ENCODE results near the gene ZNF248.
A peak's percentile ranks its signal among the peaks of the same experiment; 100 is the strongest.
"Not testable (repeated sequence)": the region's sequence is repeated elsewhere in the genome, so short reads cannot be mapped to it uniquely, and the experiment has no call there.

The ZNF248 gene

DNA sequence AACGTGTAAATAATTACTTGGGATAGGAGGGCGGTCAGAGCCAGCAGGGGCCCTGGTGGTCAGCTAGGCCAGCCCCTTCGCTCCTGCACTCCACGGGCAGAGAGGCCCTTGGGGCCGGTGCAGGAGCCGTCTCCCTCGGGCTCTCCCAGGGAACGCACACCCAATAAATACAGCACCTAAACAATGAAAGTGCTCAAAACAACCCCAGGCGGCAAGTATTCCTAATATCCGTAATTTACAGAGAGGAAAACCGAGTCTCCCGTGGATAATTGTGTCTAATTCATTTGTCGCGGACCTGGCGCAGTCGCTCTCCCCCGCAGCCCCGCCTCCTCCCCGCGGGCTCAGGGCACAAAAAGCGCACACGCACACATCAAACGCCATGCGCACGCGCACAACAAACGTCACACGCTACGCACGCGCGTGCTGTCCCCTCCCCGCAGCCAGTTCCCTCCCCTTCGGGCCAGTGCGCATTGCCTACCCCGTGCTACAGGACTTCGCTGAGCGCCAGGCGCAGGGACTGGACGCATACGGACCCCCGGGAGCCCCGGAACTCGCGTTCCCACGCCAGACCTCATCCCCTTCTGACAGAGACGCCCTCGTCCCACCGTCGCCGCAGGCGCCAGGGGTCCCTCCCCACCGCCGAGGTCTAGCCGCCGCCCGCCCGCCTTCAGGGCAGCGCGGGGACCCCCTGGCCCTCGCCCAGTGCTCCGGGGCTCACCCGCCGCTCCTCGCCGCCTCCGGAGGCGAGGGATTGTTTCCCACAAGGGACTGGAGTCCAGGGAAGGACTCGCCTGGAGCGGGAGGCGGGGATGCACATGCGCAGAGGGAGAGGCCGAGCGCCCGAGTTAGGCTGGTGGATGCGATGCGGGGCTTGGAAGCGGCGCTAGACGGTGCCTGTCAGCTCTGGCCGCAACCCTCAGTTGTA lies at the start of gene ZNF248:
ZNF248 (minus strand) TSS at position 324 of the 925 bp plus-strand sequence. CDS start 1,300 bp downstream, outside the sequence.
- peak; percentile 98 for DNase-seq (ENCODE audit: low read depth)

DNA sequence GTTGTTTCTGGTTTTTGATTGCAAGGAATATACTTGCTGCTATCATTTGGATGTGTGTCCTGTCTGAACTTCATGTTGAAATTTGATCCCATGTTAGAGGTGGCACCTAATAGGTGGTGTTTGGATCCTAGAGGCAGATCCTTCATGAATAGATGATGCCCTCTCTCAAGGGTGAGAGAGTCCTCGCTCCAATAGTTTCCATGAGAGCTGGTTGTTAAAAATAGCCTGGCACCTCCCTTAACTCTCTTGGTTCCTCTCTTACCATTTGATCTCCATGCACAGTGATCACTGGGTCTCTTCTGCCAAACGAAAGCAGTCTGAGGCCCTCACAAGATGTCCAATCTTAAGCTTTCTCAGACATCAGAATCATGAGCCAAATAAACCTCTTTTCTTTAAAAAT lies 49.0 kb upstream of the ZNF248 start:
- no peak for DNase-seq (ENCODE audit: low read depth)

DNA sequence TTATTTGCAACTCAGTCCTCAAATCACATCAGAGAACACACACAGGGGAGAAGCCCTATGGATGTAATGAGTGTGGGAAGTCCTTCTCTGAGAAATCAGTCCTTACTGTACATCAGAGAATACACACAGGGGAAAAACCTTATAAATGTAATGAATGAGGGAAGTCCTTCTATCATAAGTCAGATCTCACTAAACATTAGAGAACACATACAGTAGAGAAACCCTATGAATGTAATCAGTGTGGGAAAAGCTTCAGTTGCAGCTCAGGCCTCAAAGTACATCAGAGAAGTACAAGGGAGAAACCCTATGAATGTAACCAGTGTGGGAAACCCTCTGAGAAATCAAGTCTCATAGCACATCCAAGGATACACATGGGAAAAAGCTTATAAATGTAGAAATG lies 39.0 kb upstream of the ZNF248 start:
- no peak for DNase-seq (ENCODE audit: low read depth)

DNA sequence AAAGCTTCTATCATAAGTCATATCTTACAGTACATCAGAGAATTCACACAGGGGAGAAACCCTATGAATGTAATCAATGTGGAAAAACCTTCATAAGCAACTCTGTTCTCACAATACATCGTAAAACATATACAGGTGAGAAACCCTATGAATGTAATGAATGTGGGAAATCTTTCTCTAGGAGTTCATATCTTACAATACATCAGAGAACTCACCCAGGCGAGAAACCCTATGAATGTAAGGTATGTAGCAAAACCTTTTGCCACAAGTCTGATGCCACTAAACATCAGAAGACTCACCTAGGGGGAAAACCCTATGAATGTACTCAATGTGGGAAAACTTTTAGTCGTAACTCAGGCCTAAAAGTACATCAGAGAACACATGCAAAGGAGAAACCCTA lies 38.3 kb upstream of the ZNF248 start:
- no peak for DNase-seq (ENCODE audit: low read depth)

DNA sequence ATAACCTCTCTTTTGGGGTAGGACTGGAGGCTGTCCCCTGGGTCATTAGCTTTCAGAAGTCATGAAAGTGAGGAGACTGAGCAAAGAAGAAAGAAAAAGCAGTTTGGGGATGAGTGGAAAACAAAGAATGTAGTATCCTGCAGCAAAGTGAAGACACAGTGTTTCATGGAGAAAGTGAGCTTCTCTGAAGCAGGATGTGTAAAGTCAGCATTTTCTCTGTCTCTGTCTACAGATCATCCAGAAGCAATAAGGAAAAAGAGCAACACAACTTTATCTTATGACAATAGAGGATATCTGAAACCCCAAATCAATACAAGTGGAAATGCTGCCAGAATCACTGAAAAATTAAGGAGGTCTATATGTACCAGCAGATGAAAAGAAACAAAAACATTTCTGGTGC lies 28.4 kb upstream of the ZNF248 start:
- no peak for DNase-seq (ENCODE audit: low read depth)

DNA sequence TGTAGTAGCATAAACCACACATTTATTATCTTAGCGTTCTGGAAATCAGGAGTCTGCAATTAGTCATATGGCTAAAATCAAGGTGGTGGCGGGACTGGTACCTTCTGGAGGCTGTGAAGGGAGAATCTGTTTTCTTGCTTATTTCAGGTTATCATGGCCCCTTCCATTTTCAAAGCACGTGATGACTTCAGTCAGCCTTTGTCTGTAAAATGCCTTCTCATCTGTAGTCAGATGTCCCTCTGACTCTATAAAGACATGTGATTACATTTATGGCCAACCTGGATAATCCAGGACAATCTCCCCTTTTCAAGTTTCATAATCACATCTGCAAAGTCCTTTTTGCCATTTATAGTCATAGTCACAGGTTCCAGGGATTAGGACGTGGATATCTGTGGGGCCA lies 15.5 kb upstream of the ZNF248 start:
- no peak for DNase-seq (ENCODE audit: low read depth)

DNA sequence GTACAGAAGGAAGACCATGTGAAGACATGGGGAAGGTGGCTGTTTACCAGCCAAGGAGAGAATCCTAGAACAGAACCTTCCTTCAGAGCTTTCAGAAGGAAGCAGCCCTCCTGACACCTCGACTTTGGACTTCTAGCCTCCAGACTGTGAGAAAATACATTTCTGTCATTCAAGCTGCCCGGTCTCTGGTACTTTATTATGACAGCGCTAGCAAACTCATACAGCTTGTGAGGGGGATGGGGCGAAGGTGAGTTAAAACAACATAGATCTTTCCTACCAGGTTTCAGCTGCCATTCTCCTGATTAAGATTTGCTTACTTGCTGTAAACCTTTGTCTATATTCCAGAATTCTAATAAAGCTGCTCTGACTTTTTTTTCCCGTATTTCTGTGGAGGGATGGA lies 14.9 kb upstream of the ZNF248 start:
- no peak for DNase-seq (ENCODE audit: low read depth)

DNA sequence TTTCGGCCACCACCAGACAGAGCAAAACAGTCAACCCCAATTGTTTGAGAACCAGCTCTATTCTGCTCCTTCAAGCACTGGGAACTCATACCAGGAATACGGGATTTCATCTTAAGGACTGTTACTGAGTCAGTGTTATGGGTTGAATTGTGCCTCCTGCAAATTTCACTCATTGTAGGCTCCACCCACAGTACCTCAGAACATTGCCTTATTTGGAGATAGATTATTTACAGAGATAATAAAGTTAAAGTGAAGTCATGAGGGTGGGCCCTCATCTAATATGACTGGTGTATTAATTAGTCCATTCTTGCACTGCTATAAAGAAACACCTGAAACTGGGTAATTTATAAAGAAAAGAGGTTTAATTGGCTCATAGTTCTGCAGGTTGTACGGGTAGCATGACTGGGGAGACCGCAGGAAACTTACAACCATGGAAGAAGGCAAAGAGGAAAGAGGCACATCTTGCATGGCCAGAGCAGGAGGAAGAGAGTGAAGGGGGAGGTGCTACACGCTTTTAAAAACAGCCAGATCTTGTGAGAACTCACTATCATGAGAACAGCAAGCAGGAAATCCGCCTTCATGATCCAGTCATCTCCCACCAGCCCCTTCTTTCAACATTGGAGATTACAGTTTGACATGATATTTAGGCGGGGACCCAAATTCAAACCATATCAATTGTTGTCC lies 14.3 kb upstream of the ZNF248 start:
- no peak for DNase-seq (ENCODE audit: low read depth)

DNA sequence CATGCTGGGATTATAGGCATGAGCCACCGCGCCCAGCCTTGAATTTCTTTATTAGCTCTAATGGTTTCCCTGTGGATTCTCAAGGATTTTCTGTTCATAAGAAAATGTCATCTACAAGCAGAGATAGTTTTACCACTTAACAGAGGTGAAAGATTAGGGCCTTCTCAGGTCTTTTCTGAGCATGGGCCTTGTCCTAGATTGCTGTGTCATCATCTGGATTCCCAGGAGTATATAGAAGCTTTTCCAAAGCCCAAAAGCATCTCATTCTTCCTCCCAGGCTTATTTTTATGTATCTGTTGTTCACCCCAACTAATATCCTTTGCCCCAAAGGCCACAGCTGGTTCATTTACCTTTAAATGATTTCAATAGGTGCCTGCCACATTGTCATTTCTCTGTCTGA lies 13.7 kb upstream of the ZNF248 start:
- DNase-seq (ENCODE audit: low read depth), result no peak

DNA sequence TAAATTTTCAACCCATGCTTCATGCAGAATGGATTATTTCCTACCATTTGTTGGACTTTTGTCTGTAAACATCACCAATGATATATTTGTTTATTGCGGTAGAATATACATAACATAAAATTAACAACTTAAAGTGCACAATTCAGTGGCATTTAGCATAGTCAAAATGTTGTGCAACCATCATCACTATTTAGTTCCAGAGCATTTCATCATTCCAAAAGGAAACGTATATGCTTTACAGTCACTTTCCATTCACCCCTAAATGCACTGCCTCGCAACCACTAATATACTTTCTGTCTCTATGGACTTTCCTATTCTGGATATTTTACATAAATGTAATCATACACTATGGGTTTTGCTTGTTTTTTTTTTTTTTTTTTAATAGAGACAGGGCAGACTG lies 11.4 kb upstream of the ZNF248 start:
- DNase-seq (ENCODE audit: low read depth), result no peak

DNA sequence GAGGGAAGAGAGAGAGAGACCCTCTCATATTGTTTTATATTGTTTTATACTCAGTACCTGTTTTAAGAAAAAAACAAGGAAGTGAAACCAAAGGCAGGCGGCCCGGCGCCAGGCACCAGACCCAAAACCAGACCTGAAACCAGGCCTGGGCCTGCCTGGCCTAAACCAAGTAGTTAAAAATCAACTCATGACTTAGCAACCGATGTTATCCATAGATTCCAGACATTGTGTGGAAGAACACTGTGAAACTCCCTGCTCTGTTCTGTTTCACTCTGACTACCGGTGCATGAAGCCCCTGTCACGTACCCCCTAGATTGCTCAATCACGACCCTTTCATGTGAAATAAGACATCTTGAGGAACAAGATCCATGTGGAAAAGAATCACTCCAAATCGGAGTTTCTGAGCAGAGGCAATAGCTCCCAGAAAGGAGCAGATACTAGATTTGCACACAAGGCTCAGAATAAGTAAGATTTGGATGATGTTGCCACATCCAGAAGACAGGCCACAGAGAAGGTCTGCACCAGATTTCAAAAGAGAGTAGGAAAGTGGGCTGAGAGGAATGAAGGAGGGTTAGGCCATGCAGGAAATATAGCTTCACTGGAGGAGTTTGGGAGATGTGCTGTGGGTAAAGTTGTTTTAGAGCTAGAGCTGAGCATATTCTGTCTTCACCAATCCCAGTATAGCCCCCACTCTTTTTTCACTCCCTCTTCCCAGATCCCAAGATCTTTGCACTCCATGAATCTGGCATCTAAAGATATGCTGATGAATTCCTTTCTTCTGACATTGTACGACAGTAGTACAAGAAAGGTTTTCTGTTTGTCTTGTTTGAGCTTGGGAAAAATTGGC lies 8.8 kb upstream of the ZNF248 start:
- no peak for DNase-seq (ENCODE audit: low read depth)

DNA sequence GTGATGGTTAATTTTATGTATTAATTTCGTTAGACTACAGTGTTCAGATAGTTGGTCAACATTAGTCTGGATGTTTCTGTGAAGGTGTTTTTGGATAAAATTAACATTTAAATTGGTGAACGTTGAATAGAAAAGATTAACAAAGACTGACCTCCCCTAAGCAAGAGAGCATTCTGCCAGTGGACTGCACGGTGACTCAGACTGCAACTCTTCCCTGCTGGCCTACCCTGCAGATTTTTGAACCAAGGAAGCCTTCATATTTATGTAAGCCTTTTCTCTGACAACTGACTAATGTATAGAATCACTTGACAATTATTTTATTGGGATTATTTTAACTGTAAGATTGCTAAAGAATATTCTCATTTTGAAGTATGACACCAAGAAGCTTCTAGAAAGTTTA lies 7.9 kb upstream of the ZNF248 start:
- no peak for DNase-seq (ENCODE audit: low read depth)

DNA sequence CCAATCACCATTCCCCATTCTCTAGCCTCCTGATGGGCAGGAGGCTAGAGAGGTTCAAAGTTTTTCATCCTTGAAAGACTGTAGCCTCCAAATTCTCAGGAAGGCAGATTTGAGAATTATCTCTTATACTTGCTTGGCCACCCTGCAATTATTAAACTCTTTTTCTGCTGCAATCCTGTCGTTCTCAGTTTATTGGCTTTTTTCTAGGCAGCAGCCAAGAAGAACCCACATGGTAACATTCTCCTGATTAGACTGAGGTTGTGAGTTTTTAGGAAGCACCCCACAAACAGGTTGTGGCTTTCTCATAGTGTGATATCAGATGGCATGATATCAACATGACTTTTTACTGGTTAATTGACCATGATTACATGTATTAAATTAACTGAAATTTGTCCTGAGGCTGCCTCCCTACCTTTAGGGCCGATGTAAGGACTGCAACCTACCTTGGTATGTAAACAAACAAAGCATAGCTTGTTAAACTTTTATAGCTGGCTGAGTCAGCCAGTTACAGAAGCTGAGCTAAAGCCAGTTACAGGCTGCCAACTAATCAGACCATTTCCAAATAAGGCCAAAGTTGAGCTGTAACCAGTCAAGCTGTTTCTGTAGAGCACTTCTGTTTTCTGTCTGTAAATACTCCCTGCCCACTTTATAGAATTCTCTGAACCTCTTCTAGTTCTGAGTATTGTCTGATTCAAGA lies 3.2 kb upstream of the ZNF248 start:
- DNase-seq (ENCODE audit: low read depth), result peak; percentile 61

DNA sequence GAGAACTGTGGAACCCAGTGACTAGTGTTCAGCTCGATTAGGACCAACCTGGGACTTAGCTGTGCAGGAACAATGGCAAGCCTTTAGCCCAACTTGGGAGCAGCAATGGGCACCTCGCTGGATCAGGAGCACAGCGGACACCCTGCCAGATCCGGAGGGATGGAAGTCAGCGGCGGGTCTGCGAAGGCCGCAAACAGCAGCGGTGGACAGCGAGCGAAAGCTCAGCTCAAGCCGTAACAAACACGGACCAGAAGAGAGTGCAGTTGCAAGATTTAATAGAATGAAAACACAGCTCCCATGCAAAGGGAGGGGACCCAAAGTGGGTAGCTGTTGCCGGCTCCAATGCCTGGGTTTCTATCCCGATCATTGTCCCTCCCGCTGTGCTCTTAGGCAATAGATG lies 1.9 kb upstream of the ZNF248 start:
- DNase-seq (ENCODE audit: low read depth), result not testable (repeated sequence)

DNA sequence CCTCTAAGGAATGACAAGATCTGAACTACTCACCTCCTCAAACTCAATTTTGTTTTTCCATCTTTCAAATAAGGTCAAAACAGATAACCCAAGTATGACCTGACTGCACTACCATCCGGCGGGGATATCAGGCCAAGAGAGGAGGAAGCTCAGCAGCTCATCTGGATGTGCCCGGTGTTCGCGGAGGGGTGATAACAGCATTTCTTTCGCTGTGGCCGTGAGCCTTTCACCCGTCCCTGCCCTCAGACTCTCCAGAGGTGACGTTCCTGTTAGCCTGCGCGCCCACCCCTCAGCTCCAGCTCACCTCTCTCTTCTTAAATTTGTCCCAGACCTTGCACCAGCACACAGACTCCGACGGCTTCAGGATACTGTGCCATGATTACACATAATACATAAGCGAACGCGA lies 526 bp downstream of the ZNF248 start:
- peak; percentile 3 for DNase-seq (ENCODE audit: low read depth)

DNA sequence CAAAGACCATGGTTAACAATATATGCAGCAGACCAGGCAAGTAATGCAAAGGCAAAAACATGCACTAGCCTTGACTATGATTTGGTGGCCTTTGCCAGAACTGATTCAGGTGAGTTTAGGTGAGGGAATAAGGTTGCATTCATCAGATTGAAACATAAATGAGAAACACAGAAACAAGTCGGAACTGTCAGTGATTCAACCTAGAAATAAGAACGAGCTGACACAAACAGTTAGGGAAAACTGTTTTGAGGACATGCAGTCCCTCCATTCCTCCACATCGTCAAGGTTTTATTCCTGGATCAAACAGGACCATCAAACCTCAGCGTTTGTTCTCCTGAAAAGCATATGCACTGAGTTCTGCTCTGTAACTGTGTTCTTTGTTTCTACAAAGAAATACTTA lies 1.8 kb downstream of the ZNF248 start:
- no peak for DNase-seq (ENCODE audit: low read depth)

DNA sequence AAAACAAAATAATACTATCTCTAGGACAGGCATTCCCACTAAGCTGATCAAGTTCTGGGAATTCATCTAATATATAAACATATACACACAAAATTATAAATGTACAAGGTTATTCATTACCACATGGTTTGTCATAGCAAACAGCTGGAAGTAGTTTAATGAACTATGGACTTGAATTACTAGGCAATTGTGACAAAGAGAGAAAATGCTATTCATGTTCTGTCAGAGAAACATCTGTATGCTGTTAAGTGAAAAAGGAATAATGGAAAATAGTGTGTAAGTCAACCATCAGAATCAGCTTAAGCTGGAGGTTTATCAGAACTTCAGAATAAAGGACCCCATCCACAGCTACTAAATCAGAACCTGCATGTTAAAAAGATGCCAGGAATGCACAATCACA lies 2.8 kb downstream of the ZNF248 start:
- DNase-seq (ENCODE audit: low read depth), result peak; percentile 81

DNA sequence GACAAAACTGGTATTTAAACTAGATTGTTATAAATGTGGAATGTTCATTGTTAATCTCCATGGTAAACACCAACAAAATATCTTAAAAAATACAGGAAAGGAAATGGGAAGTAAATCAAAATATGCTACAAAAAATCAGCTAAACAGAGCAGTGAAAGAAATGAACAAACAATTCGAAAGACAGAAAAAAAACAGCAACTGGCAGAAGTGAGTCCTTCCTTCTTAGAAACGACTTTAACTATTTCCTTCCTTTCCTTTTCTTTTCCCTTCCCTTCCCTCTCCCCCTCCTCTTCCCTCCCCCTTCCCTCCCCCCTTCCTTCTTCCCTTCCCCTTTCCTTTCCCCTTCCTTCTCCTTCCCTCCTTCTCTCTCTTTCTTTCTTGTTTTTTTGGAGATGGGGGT lies 12.8 kb downstream of the ZNF248 start:
- DNase-seq (ENCODE audit: low read depth), result no peak

DNA sequence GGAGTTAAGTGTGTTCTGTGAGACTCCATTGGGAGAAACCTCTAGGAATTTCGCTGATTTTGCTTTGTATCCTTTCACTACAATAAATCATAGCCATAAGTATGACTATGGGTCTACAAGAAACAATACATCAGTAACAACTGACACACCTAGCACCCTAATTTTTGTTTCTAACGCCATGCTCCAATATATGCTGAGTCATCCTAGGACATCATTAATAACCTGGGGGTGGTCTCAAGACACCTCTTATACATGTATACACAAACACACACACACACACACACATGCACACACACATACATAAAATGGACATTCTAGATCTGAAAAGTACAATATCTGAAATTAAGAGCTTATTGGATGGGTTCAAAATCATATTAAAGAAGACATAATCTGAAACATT lies 18.2 kb downstream of the ZNF248 start:
- no peak for DNase-seq (ENCODE audit: low read depth)

DNA sequence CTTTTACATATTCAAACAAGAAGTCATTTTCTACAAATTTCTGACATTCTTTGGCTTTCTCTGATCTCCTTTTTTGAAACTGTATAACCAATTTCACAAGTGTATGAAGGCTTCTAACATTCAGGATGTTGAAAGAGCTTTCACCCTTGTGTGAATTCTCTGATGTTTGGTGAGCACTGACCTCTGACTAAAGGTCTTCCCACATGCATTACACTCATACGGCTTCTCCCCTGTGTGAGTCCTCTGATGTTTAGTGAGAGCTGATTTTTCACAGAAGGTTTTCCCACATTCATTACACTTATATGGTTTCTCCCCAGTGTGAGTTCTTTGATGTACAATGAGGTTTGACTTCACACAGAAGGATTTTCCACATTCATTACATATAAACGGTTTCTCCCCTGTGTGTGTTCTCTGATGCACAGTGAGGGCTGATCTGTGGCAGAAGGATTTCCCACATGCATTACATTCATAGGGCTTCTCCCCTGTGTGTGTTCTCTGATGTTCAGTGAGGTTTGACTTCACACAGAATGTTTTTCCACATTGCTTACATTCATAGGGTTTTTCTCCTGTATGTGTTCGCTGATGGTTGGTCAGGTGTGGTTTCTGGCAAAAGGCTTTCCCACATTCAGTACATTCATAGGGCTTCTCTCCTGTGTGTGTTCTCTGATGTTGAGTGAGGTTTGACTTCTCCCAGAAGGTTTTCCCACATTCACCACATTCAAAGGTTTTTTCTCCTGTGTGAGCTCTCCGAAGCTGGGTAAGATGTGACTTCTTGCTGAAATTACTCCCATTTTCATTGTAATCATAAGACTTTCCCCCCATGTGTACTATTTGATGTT lies 25.7 kb downstream of the ZNF248 start:
- DNase-seq (ENCODE audit: low read depth), result no peak

DNA sequence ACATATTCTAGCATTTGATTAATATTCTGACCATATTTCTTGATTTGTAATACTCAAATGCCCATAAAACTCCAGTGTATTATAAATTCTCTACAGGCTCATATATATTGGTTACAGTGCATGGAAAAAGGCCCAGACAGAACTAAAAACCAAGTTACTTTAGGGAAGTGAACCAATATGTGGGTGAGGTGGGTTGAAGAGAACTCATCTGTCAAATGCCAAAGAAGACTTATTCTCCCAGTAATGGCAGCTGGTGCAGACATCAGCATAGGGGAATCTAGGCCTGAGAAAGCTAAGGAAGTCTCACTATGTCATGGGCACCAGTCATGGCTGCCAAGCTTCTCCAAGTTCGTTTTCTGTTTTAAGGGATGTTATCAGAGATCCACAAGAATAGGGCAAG lies 30.6 kb downstream of the ZNF248 start:
- no peak for DNase-seq (ENCODE audit: low read depth)
